HG02763 (cell line): ENCODE data around the gene ZC3H12D.

Experiments
- ATAC-seq: cut with Tn5 transposase; IDR thresholded peaks from one replicate; pipeline ENCODE4 v1.9.1; 2021; ENCODE audit warnings: mild to moderate bottlenecking, moderate library complexity; ENCODE audit not compliant: unreplicated experiment

The ZC3H12D gene

DNA sequence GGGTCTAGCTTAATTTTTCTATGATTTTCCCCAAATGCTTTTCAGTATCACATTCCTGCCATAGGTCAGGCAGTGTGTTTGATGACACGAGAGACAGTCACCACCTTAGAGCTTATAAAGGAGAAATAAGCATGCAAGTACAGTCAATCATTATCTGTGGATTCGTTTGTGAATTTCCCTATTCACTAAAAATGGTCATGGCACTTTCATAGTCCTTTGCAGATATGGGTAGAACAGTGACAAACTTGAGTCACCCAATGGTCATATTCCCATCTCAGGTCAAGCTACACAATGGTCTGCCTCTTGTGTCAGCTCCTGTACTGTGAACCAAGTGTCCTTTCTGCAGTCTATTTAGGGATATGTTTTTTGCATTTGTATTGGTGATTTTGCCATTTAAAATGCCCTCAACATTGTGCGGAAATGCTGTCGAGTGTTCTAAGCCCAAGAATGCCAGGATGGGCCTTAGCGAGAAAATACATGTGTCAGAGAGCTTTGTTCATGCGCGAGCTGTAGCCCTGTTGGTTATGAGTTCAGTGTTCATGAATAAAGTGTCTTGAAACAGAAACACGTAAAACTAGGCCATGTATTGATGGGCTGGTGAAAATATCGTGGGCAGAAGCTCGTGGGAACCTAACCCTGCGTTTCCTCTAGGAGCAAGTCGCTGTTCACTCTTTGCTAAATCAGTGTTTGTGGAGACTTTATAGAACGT, 65.0 kb downstream of the ZC3H12D start:
- ATAC-seq = no peak

DNA sequence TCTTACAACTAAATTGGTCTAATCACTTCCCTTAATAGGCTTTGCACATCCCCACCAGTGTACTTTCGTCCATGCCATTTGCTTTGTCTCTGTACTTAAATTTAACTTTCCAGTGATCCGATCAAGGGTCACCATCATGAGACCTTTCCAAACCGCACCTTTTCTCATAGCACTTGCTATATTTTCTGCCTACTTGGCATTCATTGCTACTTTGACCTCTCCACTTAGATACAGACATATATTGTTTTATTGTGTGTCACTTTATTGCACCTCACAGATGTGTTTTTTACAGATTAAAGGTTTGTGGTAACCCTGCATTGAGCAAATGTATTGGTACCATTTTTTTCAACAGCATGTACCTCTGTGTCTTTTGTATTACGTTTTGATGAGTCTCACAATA, 70.0 kb downstream of the ZC3H12D start:
- no peak for ATAC-seq

DNA sequence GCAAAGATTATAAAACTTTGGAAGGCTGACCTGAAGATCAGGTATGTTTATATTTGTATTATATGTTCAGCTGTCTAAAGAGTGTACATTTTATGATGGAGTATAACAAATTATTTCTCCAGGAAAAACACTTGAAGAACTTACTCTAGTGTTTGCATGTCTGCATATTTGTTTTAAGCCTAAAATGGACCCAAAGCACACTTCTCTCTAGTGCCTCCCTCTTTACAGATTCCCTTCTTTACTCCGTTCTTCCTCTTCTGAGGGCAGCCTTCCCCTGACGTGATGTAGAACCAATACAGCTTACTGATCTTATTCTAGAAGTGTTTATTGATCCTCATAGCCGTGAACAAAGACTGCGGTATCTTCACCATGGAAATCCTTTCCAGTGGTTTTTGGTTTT, 70.8 kb downstream of the ZC3H12D start:
- ATAC-seq = no peak

DNA sequence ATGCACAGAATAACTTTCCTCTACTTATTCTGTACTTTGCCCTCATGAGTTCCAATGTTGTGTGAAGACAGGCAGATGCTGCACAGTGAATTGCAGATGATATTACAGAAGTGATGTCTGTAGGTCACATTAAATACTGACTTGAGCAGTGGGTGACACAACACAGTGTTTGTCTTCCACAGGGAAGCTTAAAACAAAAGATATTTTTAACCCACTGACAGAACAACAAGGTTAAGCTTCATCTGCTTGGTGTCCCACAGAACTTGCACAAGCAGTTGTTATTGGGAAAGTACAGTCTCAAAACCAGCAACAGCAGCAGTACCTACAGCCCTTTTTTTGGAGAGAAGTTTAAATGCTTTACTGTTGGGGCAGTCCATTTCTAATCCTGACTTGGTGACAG, 74.3 kb downstream of the ZC3H12D start:
- no peak for ATAC-seq

DNA sequence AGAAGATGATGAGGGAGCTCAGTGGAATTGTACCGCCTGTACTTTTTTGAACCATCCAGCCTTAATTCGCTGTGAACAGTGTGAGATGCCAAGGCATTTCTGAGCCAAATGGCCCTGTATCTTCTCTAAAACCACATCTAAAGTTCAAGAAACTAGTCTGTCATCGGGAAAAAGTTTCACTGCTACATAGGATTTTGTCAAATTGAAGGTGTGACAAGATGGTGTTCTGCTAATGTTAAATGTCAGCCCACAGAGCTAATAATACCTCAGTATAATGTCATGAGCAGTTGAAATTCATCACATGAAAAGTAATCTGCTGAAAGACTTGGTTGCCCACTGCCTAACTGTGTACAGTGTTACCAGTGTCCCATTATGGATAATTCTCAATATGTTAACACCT, 75.2 kb downstream of the ZC3H12D start:
- no peak for ATAC-seq

DNA sequence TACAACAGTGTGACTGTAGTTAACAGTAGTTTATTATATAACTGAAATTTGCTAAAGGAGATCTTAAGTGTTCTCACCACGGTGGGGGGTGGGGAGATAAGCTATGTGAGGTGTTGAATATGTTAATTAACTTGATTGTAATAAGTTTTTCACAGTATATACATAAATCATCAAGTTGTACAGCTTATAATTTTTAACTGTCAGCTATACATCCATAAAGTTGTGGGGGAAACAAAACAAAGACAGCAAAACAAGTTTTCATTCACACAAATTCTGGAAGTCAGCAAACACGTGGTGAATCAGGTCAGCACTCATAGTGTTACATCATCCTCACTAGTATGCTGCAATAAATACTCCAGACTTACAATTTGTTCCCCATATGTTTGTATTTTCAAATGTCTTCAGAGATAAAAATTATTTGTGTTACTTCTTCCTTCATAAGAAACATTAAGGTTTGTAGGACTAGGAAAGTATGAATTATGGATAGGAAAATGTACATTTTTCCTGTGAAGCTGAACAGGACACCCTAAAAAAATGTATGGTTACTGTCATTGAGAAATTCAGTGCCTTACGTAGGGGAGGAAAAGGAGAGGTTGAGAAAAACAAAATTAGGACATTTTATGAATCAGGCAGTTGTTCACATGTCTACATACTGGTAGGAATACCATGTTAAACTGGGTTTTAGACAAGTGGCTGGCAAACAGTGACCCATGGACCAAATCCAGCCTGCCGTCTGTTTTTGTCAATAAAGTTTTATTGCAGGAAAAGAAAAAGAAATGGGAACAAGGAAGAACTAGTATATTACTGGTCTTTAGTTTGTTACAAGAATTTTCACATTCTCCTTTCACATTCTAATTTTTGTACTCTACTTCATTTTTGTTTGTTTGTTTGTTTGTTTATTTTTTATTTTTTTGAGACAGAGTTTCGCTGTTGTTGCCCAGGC, 78.7 kb downstream of the ZC3H12D start:
- ATAC-seq = no peak

DNA sequence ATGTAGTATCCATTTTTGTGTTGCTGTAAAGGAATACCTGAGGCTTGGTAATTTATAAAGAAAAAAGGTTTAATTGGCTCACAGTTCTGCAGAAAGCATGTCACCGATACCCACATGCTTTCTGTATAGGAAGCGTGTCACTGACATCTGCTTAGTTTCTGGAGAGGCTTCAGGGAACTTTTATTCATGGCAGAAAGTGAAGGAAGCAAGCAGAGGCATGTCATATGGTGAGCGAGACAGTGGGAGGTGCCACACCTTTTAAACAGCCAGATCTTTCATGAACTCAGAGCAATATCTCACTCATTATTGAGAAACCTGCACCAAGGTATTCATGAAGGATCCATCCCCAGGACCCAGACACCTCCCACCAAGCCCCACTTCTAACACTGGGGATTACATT, 81.3 kb downstream of the ZC3H12D start:
- no peak for ATAC-seq

DNA sequence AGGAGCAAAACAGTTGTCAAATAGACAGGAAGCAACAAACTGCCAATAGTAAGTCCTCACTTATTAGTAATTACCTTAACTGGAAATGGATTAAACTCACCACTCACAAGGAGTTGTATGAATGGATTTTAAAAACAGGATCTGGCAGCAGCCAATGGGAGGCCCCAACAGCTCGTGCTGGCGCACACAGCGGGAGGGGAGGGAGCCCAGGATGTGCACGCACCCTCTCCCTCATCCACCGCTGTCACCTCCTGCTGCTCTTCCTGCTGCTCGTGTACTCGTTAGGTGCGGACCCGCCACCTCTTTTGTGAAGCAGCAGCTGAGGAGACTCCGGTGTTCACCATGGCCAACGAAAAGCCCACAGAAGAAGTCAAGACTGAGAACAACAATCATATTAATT, 84.8 kb downstream of the ZC3H12D start, which contains the start of gene SUMO4:
TSS of gene SUMO4 (plus strand) at position 213 of the 400 bp plus-strand sequence. CDS start at position 343, 130 bp downstream.
- ATAC-seq = no peak

DNA sequence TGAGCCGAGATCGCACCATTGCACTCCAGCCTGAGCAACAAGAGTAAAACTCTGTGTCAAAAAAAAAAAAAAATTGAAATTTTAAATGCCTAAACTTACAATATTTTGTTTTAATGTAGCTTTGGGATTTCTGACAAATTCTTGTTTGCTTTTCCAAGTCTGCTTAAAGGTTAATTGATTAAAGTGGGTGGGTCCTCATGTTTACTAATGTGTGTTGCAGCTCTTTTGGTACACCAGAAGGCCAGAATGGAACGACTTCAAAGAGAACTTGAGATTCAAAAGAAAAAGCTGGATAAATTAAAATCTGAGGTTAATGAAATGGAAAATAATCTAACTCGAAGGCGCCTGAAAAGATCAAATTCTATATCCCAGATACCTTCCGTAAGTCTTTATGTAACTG, 87.4 kb downstream of the ZC3H12D start:
- ATAC-seq = no peak
